NCI-H345 treated with DMSO at 0.1 percent for 48 hours (cell line): ENCODE results near the gene CHI3L2.

Source experiments
- DNase-seq: peaks from one replicate; lab custom pipeline; 2025; ENCODE audit not compliant: unreplicated experiment; lab: John Stamatoyannopoulos, UW

The CHI3L2 gene, protein sequence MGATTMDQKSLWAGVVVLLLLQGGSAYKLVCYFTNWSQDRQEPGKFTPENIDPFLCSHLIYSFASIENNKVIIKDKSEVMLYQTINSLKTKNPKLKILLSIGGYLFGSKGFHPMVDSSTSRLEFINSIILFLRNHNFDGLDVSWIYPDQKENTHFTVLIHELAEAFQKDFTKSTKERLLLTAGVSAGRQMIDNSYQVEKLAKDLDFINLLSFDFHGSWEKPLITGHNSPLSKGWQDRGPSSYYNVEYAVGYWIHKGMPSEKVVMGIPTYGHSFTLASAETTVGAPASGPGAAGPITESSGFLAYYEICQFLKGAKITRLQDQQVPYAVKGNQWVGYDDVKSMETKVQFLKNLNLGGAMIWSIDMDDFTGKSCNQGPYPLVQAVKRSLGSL

DNA sequence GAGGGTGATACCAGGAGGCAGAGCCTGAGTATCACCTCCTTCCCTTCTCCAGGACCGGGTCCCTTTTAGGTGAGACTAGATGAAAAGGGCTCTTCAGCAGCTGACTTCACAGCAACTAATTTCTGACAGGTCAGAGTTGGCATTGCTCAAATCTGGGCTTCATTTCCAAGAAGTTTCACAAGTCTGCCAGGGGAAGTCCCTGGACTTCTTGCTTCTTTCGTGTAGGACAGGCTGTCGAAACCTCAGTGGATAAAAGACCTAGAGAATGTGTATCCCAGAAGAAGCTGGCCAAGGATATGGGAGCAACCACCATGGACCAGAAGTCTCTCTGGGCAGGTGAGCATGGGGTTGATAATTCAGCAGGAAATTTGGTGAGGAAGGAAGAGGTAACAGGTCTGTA lies at the start of gene CHI3L2:
CHI3L2 (plus strand) TSS at position 280 of the 400 bp plus-strand sequence; CDS start at position 297, 17 bp downstream.
- DNase-seq = no peak

DNA sequence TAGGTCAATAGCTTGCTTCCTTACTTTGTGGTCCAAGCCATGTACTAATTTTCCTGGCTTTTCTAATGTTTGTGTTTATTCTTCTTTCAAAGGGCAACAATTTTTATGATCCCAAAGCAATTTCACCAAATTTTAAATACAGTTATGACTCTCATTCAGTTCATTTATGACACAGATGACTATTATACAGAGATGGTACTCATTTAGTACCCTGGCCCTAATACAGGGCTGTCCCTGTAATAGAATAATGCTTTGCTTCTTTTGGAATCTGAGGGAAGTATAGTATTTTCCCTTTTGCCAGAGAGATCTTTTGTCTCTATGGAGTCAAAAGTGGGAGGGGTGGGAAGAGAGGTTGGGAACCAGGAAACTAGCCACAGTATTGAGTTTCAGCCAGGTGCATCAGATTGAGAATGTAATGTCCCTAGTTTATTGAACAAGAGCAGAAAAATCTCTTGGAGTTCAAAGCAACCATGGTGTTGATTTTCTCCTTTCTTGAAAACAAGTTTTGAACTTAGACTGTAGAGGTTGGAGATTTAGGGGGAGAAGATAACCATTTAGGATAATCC lies 47.5 kb upstream of the CHI3L2 start:
- no peak for DNase-seq

DNA sequence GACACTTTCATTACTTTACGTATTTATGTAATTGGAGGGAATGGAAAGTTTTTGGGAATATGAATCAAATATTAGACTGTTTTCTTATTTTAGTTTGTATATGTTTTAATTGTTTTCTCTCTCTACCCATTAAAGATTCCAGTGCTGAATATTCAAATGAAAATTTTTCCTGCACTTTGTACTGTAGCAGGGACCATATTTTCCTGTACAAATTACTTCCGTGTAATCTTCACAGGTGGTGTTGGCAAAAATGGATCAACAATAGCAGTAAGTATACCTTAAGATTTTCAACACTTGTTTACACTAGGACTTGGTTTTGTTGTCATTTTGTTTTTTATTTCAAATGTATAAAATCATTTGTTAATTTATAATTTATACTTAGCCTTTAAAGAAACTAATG lies 45.5 kb upstream of the CHI3L2 start:
- no peak for DNase-seq

DNA sequence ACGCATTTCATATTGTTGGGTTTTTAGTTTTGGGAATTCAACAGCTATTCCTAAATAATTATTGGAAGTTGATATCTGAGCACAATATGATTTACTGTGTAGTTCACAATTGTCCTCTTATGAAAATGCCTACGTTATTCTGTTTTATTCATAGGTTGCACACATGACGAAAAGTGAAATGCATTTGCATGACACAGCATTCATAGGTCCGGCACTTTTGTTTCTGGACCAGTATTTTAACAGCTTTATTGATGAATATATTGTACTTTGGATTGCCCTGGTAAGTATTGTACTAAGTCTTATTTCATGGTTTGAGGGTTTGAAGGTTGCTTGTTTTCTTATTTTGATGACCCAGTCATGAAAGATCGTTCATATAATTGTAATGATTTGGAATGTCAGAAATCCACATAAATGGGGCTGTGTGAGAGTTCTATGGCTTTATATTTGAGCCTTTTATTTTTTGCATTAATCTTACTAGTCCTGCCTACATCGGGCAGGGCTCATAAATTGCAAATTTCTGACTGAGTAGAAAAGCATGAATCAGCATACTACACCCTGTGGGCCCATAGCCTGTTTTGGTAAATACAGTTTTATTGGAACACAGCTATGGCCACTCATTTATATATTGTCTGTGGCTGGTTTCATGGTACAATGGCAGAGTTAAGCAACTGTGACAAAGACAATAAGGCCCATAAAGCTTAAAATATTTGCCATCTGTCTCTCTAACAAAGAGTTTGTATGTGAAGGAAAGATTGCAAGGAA lies 44.0 kb upstream of the CHI3L2 start:
- no peak for DNase-seq

DNA sequence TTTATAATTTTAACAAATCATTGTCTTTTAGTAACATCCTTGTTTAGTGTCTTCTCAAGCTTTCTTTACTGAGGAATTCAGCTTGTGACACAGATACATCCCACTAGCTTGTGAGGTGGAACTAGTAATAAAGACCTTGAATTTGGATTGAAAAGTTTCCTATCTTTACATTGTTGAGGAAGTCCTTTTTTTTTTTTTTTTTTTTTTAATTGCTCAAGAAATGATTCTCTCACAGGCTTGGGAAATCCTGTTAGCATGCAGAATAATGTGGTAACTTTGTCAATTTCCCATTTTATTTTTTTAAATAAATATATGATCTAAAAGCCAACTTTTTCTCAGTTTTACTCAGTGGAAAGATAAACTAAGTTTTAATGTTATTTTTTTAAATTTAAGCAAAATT lies 42.9 kb upstream of the CHI3L2 start:
- no peak for DNase-seq

DNA sequence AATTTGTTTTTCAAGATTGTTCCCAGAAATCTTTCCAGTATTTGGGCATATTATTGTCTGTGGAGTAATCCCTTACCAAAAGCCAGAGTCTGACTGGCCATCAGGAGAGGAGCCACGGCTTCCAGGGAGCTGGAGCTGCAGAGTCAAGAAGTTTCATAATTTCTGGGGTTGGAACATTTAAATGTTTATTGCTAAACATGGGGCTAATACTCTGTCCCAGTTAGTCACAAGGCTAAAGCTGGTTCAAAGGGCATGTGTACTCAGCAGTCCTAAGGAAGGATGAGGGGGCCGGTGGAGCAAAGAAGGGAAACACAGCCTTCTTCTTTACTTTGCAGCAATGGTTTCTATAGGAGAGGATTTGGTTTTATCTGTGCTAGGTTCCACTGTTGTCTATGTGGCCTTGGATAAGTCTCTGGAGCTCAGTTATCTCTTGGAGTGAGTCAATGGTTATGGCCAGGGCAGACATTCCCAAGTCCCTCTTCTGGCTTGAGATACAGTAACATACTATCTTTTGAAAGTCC lies 36.5 kb upstream of the CHI3L2 start:
- no peak for DNase-seq

DNA sequence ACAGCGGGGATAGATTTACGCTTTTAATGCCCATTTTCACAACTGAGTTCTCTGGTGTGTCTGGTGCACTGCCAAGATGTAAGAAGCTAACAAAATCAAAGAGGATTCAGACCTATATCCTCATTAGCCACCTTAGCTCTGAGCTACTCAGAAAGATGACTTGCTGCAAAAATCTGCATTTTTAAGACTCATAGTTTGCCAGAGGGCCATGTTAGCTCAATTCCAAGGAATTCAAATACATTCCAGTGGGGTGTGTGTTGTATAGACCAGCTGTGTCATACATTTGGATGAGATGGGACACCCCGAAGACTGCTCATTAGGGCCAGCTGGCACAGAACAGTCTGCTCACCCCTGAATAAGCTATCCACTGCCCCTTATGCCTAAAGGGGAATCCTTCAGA lies 36.0 kb upstream of the CHI3L2 start:
- DNase-seq = no peak

DNA sequence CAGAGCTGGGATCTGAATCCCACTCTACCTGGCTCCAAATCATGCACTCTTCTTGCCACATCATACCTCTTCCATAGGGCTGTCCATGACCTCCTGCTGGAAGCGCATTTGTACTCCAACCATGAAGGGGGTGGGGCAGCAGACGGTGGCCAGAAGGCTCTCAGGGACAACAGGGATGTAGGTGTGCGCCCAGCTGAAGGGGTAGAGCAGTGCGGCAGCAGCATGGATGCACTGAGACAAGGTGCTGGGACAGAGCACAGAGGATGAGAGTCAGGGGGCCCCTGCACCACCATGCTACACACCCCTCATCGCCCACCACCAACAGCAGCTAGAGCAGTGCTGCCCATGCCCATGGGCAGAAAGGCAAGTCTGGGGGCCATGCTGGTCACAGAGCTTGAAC lies 35.4 kb upstream of the CHI3L2 start:
- DNase-seq = no peak

DNA sequence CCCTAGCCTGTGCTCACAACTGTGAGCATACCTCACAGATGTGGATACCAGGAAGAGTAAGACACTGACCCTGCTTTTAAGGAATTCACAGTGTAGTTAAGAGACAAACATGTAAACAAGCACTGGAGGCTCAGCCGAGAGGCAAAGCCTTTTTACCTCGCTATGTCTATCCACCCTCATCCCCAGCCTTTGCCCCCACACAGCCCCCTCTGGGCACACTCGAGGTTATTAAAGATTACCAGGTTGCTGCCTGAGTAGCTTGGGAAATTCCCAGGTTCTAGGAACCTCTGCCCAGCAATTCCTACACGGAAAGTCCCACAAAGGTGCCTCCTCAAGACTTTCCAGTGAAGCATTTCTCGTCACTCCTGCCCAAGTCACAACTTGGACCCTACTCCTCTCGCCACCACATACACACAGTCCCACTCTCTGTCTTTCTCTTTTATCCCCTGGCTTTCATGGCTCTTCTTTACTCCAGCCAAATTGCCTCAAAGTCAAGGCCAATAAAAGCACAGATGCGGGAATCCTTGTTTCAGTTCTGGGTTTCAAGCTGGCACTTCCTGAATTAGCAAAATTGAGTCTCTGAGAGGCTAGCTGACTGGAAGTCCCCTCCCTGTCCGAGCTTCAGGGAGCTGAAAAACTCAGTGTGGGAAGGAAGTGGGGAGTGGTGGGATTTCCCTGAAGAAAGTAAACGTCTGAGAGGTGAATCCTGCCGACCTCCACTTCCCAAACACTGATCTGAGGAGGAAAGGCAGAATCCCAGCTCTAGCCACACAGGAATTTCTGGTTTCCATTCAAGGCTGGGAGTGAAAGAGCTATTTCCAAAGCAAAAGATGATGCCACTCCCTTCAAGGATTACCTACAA lies 34.6 kb upstream of the CHI3L2 start:
- no peak for DNase-seq

DNA sequence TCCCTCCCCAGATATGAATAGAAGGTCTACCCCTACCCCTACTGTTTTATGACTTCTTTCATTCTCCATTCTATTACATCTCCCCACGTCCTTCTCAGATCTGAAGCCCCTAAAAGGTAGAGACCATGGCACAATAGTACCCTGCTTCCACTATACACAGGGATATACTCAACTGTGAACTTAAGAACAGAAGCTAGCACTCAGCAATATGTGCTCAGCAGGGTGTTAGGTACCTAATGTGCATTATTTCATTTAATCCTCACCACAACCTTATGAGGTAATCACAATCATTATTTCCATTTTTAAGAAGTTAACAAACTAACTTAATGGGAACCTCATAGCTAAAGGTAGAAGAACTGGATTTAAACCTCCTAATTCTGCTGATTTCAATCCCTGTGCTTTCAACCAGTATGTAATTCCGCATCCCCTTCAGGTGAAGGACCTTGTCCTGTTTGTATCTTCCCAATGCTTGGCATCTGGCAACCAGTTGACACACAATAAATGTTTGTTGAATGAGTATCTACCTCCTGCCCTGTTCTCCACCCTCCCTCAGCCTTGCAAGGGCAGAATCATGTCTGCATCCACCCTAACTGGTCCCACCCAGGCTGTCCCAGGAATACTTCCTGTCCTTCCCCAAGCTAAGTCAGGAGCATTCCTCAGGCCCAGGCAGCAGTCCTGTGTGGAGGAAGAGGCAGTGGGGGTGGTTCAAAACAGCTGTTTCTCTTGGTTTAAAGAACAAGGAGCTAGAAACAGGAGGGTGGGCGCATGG lies 33.6 kb upstream of the CHI3L2 start:
- DNase-seq = no peak

DNA sequence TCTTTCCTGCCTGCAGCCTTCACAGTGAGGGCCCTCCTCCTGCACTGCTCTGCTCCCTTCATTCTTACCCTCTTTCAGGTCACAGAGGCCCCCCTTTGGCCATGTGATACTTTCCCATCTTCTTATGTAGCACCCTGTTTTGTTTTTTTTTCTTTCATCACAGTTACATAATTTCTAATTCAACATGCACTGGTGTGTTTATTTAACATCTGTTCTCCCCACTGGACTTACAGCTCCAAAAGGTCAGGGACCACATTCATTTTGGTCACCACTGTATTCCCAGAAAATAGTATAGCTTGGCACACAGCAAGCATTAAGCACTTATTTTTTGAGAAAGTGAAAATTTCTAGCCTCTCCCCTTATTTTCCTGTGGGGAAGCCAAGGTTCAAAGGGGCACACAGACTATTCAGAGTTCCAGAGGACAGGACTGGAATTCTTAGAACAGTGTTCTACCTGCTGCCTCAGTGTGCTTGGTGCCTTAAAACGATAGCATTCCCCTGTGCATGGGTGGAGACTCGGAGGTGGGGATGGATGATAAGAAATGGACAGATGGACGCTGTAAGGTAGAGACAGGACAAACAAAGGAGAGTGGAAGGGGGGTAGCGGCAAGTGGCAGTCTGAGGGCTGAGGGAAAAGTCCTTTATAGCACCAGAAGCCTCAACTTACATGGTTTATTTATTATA lies 32.4 kb upstream of the CHI3L2 start:
- no peak for DNase-seq

DNA sequence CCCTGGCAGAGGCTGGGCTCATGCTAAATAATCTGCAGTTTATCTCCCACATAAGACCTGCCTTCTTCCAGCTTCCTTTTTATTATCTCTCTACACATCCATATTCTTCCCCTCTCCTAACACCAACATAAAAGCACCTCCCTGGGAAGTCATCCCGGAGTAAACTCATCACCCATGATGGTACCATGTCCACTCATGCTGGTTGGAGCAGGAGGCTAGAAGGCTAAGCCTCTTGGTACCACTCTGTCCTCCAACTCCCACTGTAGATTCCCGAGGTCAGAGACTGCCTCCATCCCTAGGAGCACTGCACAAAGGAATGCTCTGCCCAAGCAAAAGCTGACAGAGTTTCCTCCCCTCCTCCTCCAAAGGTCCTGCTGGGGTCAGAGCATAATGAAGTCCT lies 31.3 kb upstream of the CHI3L2 start:
- DNase-seq = no peak

DNA sequence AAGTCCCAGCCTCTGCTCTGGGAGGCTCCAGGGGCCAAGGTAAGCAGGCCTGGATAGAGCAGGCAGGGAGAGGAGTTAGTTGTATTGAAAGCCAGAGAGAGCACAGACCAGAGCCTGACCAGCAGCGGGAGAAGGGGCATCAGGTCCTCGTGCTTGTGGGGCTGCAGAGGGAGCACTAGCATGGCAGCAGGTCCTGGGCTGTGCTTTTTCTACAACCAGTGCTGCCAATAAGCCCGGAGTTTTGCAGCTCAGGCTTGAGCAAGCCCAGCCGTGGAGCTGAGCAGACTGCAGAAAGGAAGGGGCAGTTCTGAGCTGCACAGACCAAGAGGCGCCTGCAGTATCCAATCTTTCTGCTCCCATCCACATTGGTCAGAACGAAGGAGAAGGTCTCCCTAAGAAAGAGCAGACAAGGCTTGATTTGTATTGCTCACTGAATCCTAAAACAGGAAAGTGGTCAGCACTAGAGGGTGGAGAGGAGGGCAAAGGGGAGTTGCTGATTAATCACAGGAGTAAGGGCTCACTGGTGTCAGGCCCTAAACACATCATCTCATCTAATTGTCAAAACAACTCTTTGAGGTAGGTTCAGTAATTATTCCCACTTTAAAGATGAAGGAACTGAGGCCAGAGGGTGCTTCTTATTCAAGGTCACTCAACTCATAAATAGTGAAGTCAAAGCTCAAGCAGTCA lies 29.8 kb upstream of the CHI3L2 start:
- no peak for DNase-seq

DNA sequence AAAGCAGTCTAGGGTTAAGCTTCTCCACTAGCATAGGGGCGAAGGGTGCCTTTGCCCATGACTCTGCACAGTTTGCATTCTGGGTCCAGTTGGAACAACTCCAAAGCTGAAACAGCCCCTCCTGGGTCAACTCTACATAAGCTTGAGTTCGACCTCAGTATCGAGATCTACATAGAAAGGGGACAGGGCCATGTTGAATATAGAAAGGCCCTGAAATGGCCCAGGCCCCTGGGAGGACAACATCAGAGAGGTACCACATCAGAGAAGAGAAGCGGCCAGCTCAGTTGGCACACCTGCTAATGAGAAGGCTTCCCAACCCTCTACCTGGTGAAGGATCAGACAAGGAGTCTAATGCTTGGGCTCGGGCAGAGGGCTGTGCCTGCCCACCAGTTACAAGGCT lies 28.7 kb upstream of the CHI3L2 start:
- no peak for DNase-seq

DNA sequence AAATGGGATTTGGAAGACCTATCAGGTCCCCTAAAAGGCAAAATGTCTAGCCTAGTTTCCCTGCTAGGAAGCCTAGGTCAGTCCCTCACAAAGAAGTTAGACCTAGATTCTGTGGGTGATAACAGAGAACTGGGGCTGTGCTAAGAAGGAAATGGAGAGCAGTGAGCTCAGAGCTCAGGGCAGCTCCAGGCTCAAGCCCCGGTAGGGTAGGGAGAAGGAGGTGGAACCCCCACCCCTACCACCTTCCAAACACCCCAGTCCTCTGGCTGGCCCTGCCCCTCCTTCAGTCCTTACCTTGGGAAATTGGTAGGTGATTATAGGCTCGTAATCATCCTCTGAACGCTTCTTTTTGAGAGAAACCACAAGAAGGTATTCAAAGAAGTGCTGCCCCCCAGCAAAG lies 28.2 kb upstream of the CHI3L2 start:
- DNase-seq = no peak

DNA sequence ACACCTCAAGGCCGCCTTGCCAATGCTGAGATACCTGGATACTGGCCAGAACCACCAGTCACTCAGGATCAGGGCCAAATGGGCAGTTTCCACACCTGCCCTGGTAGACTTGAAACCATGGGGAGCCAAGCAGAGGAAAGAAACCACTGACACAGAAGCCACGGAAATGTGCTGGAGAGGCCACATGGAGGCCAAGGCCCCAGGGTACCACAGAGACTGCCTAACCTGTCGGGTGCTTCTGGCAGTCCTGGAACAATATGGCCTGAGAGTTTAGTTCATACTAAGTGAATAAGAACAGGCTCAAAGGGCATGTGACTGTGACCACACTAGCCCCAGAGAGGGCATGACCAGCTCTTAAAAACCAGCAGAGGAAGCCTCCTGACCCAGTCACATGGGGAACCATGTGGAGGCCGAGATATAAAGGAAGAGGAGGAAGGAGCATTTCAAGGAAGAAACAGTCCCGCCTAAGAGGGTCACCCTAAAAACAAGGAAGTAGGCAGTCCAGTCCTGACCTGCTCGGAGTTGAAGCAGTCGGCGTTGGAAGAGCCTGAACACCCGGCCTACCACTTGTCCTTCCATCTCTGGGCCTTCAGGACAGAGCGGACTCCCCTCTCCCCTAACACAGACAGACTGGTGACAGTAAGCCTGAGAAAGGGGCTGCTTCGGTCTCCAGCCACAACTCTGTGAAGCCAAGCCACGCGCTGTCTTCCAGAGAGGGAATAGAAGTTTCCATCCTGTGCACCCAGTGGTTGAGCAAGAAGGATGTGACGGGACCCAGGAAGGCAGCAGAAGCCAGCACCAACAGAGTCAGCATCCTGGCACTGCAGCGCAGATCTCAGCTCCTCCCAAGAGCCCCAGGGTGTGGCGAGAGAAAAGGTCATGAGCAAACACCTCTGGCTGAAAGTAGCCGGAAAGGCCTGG lies 27.4 kb upstream of the CHI3L2 start, which contains the start of gene DENND2D:
DENND2D (minus strand) TSS at position 766 of the 921 bp plus-strand sequence; CDS start at position 579, 187 bp downstream.
- DNase-seq = no peak

DNA sequence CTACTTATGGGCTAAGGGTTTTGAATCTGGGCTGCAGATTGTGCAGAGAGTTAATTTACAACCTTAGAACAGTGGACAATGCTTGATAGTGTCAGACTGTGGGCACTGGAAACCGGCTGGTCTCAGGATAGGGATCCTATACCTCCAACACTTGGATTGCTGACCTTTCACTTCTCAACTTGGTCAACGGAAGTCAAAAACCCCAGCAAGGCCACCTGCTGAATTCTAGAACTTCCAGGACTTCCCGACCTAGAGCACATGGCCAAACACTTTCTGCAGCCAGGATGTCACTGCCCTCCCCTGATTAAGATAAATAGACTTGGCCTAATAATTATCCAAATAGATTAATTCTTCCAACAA lies 26.7 kb upstream of the CHI3L2 start:
- no peak for DNase-seq
